HepG2 (cell line): Measurements from ENCODE around the gene NFS1. TPM values are rescaled to one million over a fixed set of nuclear protein-coding genes. Genes with fewer than 3 reads are reported as not detected.

Experiments used
- AGO1 ChIP-seq: fragments of 200-400 bp; formaldehyde crosslinking; IDR thresholded peaks from 2 replicates; pipeline ENCODE4 v1.6.1; 2017; ENCODE audit warnings: mild to moderate bottlenecking, low read depth, low read length, moderate library complexity; ENCODE audit not compliant: poor library complexity, severe bottlenecking
- ARNT ChIP-seq: fragments of 450-650 bp; IDR thresholded peaks from 2 replicates; pipeline ENCODE4 v1.6.1; 2017
- ELF4 ChIP-seq: sonication (generic); formaldehyde crosslinking; IDR thresholded peaks from 2 replicates; pipeline ENCODE4 v1.5.0; 2020; ENCODE audit warnings: missing genetic modification reagents, mild to moderate bottlenecking, moderate library complexity, borderline replicate concordance
- FOSL2 ChIP-seq: sonication (generic); formaldehyde crosslinking; IDR thresholded peaks from 2 replicates; pipeline ENCODE4 v1.4.0; 2020; ENCODE audit warnings: missing genetic modification reagents
- GATA4 ChIP-seq: sonication (generic); IDR thresholded peaks from 2 replicates; pipeline ENCODE4 v1.6.1; 2016; ENCODE audit warnings: antibody characterized with exemption, low read depth, borderline replicate concordance
- KDM3A ChIP-seq: IDR thresholded peaks from 2 replicates; pipeline ENCODE4 v1.6.1; 2018; ENCODE audit warnings: low read depth, missing compliant biosample characterization
- NR2F6 ChIP-seq, 2 experiments: IDR thresholded peaks; 2 replicates each; pipeline ENCODE4 v1.6.1; 2016; ENCODE audit warnings: antibody characterized with exemption in 1 of 2, mild to moderate bottlenecking in 1 of 2
- PHF5A ChIP-seq: IDR thresholded peaks from one replicate; pipeline ENCODE4 v1.6.1; 2018; ENCODE audit warnings: low read depth, missing genetic modification reagents; ENCODE audit not compliant: unreplicated experiment
- PTBP1 ChIP-seq: fragments of 200-400 bp; formaldehyde crosslinking; IDR thresholded peaks from 2 replicates; pipeline ENCODE4 v1.6.1; 2018; ENCODE audit warnings: low read length, low read depth; ENCODE audit not compliant: poor library complexity, severe bottlenecking
- RAD51 ChIP-seq: fragments of 450-650 bp; IDR thresholded peaks from 2 replicates; pipeline ENCODE4 v1.6.1; 2016; ENCODE audit warnings: borderline replicate concordance
- RBFOX2 ChIP-seq: fragments of 200-400 bp; formaldehyde crosslinking; IDR thresholded peaks from 2 replicates; pipeline ENCODE4 v1.6.1; 2017; ENCODE audit warnings: low read depth, mild to moderate bottlenecking, low read length
- SMYD3 ChIP-seq: sonication (generic); formaldehyde crosslinking; IDR thresholded peaks from 2 replicates; pipeline ENCODE4 v1.8.1; 2023; ENCODE audit warnings: mild to moderate bottlenecking, missing genetic modification reagents
- THAP11 ChIP-seq: IDR thresholded peaks from 2 replicates; pipeline ENCODE4 v1.6.1; 2016; ENCODE audit warnings: missing biosample characterization, missing genetic modification reagents
- ZFP37 ChIP-seq: sonication (generic); formaldehyde crosslinking; IDR thresholded peaks from 2 replicates; pipeline ENCODE4 v1.4.0; 2020; ENCODE audit warnings: missing genetic modification reagents, borderline replicate concordance
- ZFP90 ChIP-seq: sonication (generic); formaldehyde crosslinking; IDR thresholded peaks from 2 replicates; pipeline ENCODE4 v1.8.0; 2022; ENCODE audit warnings: missing genetic modification reagents, mild to moderate bottlenecking, inconsistent platforms, borderline replicate concordance
- ZNF10 ChIP-seq: sonication (generic); formaldehyde crosslinking; IDR thresholded peaks from 2 replicates; pipeline ENCODE4 v1.4.0; 2020; ENCODE audit warnings: mild to moderate bottlenecking, low read depth, missing genetic modification reagents, borderline replicate concordance
- ZNF260 ChIP-seq: sonication (generic); formaldehyde crosslinking; IDR thresholded peaks from 2 replicates; pipeline ENCODE4 v1.4.0; 2020; ENCODE audit warnings: missing genetic modification reagents, low read depth, mild to moderate bottlenecking, borderline replicate concordance
- ZNF496 ChIP-seq: sonication (generic); formaldehyde crosslinking; IDR thresholded peaks from 2 replicates; pipeline ENCODE4 v1.8.1; 2023; ENCODE audit warnings: mild to moderate bottlenecking, moderate library complexity, missing genetic modification reagents; ENCODE audit not compliant: insufficient replicate concordance
- ZNF580 ChIP-seq: IDR thresholded peaks from 2 replicates; pipeline ENCODE4 v1.6.1; 2016; ENCODE audit warnings: low read depth, borderline replicate concordance
- ZNF607 ChIP-seq: sonication (generic); formaldehyde crosslinking; IDR thresholded peaks from 2 replicates; pipeline ENCODE4 v1.5.1; 2020; ENCODE audit warnings: missing genetic modification reagents, mild to moderate bottlenecking, borderline replicate concordance
- polyA plus RNA-seq, 8 experiments: library from polyadenylated mRNA; depleted of rRNA in 3 of 8; stranded (reverse) in 7 of 8; unstranded in 1 of 8; fragments of >200 nt; fragmentation: Illumina TruSeq in 4 of 8; extraction: Trizol in 4 of 8; gene quantifications; 2 replicates each; pipeline versions ENCODE4 v1.2.1 to v1.2.3, GENCODE V29; 2011 to 2016; ENCODE audit warnings: low read depth in 4 of 8, missing spikeins in 1 of 8, mixed read lengths in 1 of 8; ENCODE audit not compliant: insufficient read depth in 1 of 8
- total RNA-seq, 5 experiments: library from RNA; depleted of rRNA; stranded (reverse); fragments of >200 nt; fragmentation: Illumina TruSeq; extraction: Trizol; gene quantifications; 2 replicates each; pipeline ENCODE4 v1.2.3, GENCODE V29; 2016; ENCODE audit warnings: low read depth in 1 of 5
- TF ChIP-seq, protein P1 (sequence below): sonication (generic); formaldehyde crosslinking; IDR thresholded peaks from 2 replicates; pipeline ENCODE4 v1.4.0; 2020; ENCODE audit warnings: mild to moderate bottlenecking, missing genetic modification reagents, borderline replicate concordance
- TF ChIP-seq, protein P2 (sequence below): sonication (generic); formaldehyde crosslinking; IDR thresholded peaks from 2 replicates; pipeline ENCODE4 v1.4.0; 2020; ENCODE audit warnings: mild to moderate bottlenecking, missing genetic modification reagents, borderline replicate concordance

The NFS1 gene
- total and polyA plus RNA-seq, 2 of the 13 experiments (the other 11 are each of a cell fraction or from before 2014, with no cell fraction given), result 65.9 to 88.1 TPM

DNA sequence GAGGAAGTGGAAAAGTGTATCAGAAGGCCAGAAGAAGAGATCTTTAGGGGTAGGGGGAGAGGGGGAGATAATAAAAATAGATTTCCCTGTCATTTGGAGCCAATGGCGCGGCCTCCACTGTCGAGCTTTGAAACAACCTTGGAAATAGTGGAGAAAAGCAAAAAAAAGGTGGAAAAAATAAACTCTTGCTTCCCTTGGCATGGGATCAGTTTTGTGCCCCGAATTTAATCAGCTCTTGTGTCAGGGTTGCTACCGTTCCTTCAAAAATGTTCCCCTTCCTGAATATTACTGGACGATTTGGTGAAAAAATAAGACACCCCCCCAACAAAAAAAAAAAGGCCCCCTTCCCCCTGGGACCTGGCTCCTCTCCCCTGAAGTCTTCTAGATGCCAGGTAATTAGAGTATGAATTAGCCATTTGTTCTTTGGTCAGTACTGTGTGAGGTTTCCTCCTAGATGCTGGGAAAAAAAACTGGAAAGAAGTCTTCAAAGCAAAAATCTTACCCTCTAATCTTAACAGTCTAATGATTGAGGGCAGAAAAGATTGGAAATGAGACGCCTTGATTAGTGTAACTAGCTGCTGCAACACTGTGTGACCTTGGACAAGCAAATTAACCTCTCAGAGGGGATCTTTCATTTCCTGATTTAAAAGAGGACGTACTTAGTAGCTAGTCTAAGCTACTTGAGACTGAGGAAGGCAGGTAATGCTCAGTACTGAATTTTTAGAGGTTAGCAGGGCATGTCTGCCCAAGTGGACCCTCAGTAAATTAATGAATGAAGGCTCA is 43.8 kb upstream of the NFS1 start (continued):
- TF ChIP-seq ZNF607 (CRISPR knock-in tag), result peak; percentile 10
- peak; percentile 24; the same call in 1 of the 2 replicates for TF ChIP-seq NR2F6 (IDR thresholded peaks at IDR 0.05)
- 0 out of 2 replicates have a peak, but pooled peaks have one; percentile 25 for TF ChIP-seq NR2F6 (CRISPR knock-in tag; IDR thresholded peaks at IDR 0.05)
- peak; percentile 65; the same call in 1 of the 2 replicates for TF ChIP-seq ZFP37 (CRISPR knock-in tag)
- TF ChIP-seq PHF5A, result peak; percentile 80
- peak; percentile 55; the same call in 1 of the 2 replicates for TF ChIP-seq RBFOX2
- no peak for TF ChIP-seq ZNF10 (CRISPR knock-in tag)
- TF ChIP-seq ZNF496 (CRISPR knock-in tag), result no peak
- TF ChIP-seq RAD51, result no peak; the same call in 1 of the 2 replicates
- TF ChIP-seq AGO1, result no peak
- TF ChIP-seq, protein P1, sequence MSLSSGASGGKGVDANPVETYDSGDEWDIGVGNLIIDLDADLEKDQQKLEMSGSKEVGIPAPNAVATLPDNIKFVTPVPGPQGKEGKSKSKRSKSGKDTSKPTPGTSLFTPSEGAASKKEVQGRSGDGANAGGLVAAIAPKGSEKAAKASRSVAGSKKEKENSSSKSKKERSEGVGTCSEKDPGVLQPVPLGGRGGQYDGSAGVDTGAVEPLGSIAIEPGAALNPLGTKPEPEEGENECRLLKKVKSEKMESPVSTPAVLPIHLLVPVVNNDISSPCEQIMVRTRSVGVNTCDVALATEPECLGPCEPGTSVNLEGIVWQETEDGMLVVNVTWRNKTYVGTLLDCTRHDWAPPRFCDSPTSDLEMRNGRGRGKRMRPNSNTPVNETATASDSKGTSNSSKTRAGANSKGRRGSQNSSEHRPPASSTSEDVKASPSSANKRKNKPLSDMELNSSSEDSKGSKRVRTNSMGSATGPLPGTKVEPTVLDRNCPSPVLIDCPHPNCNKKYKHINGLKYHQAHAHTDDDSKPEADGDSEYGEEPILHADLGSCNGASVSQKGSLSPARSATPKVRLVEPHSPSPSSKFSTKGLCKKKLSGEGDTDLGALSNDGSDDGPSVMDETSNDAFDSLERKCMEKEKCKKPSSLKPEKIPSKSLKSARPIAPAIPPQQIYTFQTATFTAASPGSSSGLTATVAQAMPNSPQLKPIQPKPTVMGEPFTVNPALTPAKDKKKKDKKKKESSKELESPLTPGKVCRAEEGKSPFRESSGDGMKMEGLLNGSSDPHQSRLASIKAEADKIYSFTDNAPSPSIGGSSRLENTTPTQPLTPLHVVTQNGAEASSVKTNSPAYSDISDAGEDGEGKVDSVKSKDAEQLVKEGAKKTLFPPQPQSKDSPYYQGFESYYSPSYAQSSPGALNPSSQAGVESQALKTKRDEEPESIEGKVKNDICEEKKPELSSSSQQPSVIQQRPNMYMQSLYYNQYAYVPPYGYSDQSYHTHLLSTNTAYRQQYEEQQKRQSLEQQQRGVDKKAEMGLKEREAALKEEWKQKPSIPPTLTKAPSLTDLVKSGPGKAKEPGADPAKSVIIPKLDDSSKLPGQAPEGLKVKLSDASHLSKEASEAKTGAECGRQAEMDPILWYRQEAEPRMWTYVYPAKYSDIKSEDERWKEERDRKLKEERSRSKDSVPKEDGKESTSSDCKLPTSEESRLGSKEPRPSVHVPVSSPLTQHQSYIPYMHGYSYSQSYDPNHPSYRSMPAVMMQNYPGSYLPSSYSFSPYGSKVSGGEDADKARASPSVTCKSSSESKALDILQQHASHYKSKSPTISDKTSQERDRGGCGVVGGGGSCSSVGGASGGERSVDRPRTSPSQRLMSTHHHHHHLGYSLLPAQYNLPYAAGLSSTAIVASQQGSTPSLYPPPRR (CRISPR knock-in tag), result 0 out of 2 replicates have a peak, but pooled peaks have one; percentile 15
- TF ChIP-seq FOSL2, result no peak
- no peak; the same call in 1 of the 2 replicates for TF ChIP-seq KDM3A (CRISPR knock-in tag)
- no peak for TF ChIP-seq GATA4
- peak; percentile 8; the same call in 1 of the 2 replicates for TF ChIP-seq SMYD3 (CRISPR knock-in tag)
- 0 out of 2 replicates have a peak, but pooled peaks have one; percentile 20 for TF ChIP-seq ZNF260 (CRISPR knock-in tag)
- TF ChIP-seq ZNF580 (CRISPR knock-in tag), result no peak
- TF ChIP-seq ZFP90 (CRISPR knock-in tag), result peak; percentile 14; the same call in 1 of the 2 replicates
- TF ChIP-seq THAP11, result peak; percentile 5; the same call in 1 of the 2 replicates
- no peak for TF ChIP-seq PTBP1
- peak; percentile 8; the same call in 1 of the 2 replicates for TF ChIP-seq ELF4 (CRISPR knock-in tag)
- TF ChIP-seq, protein P2, sequence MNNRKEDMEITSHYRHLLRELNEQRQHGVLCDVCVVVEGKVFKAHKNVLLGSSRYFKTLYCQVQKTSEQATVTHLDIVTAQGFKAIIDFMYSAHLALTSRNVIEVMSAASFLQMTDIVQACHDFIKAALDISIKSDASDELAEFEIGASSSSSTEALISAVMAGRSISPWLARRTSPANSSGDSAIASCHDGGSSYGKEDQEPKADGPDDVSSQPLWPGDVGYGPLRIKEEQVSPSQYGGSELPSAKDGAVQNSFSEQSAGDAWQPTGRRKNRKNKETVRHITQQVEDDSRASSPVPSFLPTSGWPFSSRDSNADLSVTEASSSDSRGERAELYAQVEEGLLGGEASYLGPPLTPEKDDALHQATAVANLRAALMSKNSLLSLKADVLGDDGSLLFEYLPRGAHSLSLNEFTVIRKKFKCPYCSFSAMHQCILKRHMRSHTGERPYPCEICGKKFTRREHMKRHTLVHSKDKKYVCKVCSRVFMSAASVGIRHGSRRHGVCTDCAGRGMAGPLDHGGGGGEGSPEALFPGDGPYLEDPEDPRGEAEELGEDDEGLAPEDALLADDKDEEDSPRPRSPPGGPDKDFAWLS (CRISPR knock-in tag), result peak; percentile 33; the same call in 1 of the 2 replicates
- TF ChIP-seq ARNT, result no peak
